Mononuclear cell (primary cell): ENCODE data around the gene DGAT2L6. TPM values are rescaled to one million over a fixed set of nuclear protein-coding genes. Genes with fewer than 3 reads are reported as not detected.
"Not testable (repeated sequence)": the region's sequence is repeated elsewhere in the genome, so short reads cannot be mapped to it uniquely, and the experiment has no call there.

ENCODE experiments used
- H3K27me3 ChIP-seq: 2 replicates; pipeline ENCODE4 v1.6.0; 2011; ENCODE audit warnings: low read length, control low read depth; ENCODE audit not compliant: insufficient read depth
- H3K4me1 ChIP-seq: 2 replicates; pipeline ENCODE4 v1.5.1; 2011; ENCODE audit warnings: mild to moderate bottlenecking, low read length, control low read depth; ENCODE audit not compliant: insufficient read depth
- H3K4me3 ChIP-seq: 2 replicates; pipeline ENCODE4 v1.5.1; 2011; ENCODE audit warnings: mild to moderate bottlenecking, low read length, moderate library complexity
- H3K9me3 ChIP-seq: 2 replicates; pipeline ENCODE4 v1.5.1; 2011; ENCODE audit warnings: low read depth, mild to moderate bottlenecking, control low read depth, low read length
- total RNA-seq: library from RNA; depleted of rRNA; stranded (reverse); fragments of >200 nt; gene quantifications from one replicate; pipeline ENCODE4 v1.2.3, GENCODE V29; 2012

Gene DGAT2L6
- total RNA-seq, 1 donor = not detected

DNA sequence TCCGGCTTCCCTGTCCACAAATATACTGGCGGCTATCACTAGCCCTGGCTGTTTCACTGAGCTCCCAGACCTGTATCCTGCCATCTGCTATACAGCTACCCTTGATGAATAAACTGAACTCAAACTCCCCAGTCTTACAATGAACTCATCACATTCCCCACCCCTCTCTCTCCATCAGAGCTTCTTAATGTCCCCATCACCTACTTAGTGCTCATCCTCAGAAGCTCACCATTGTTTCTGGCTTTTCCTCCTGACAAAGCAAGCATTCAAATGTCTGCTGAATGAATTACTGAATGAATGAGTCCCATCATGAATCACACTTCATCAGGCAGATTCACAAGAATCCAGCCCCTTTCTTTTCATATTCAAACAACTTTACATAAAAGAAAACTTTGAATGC is 5.7 kb upstream of the DGAT2L6 start:
- H3K27me3 ChIP-seq = no peaks in the 10 kb centered on the region
- no peaks in the 10 kb centered on the region for H3K4me1 ChIP-seq
- no peak overlapping the region for H3K4me3 ChIP-seq
- no peaks in the 10 kb centered on the region for H3K9me3 ChIP-seq

DNA sequence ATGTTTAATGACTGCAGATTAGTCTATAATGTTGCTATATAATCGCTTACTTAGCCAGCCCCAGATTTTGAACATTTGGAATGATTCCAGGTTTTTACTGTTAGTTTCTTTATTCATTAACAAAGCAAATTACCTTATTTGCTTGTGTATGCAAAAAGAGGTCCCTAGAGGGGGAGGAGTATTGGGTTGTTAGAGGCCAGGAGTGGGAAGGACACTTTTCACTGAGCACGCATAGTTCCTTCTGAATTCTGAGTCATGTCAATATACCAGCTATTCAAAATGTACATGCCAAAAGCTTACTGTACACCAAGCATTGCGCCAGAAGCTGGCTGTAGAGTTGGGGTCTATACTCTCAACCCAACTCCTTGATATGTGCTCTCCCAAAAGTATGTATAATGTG is 5.1 kb upstream of the DGAT2L6 start:
- Histone ChIP-seq H3K4me1 (no peaks in the 10 kb centered on the region), H3K4me3 (no peak overlapping the region), H3K27me3 (no peaks in the 10 kb centered on the region)

DNA sequence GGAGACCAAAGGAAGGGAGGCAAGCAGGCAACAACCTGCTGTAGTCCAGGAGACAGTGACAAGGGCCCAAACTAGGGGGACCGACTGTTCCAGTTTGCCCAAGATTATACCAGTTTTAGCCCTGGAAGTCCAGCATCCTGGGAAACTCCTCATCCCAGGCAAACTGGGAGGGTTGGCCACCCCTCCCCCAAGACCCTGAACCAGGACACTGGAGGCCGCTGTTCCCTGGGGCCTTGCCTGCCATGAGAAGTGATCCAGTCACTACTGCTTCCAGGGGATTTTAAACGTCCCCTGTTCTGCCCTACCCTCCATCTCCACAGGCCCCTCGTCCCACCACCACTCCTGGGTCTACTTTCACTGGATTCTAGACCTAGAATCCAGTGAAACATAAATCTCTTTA is 4.3 kb upstream of the DGAT2L6 start:
- H3K4me1 ChIP-seq = no peaks in the 10 kb centered on the region
- no peaks in the 10 kb centered on the region for H3K9me3 ChIP-seq
- H3K27me3 ChIP-seq = no peaks in the 10 kb centered on the region
- no peak overlapping the region for H3K4me3 ChIP-seq

More for the DNA sequence above, 5.1 kb upstream of the DGAT2L6 start:
- H3K9me3 ChIP-seq = no peaks in the 10 kb centered on the region

DNA sequence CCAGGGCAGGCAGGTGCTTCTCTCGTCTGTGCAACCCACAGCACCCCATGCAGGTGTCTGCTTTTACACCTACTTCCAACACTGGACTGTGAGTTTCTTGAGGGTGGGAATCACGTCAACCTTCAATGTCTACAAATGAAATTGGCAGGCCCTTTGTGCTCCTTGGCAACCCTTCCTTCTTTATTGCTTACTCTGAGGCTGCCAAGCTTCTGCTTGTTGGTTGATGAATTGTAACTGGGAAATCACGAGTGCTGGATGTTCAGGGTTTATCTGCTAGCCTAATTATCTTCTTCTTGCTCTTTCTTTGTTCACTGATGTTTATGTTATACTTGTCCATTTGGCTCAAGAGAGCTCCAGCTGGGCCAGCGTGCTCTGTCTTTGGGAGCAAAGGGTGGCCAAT is 2.5 kb upstream of the DGAT2L6 start:
- Histone ChIP-seq H3K4me3 (no peak overlapping the region), H3K4me1 (no peaks in the 10 kb centered on the region), H3K9me3 (no peaks in the 10 kb centered on the region), H3K27me3 (no peaks in the 10 kb centered on the region)

DNA sequence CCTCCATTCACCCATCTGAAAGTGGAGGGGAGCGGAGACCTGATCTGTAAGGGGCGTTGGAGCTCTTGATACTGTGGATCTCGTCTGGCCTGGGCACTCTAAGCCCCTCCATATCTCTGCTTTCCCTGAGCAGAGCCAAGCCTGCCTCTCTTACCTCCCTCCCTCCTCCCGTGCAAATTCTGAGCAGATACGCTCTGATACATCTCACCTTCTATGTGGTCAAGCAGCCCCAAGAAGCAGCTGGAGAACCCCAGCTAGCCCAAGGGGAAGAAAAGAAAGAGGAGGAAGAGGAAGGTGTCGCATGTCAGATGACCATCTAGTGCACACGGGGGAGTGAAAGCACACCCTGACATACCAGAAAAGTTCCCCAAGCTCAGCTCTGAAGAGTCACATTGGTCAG is 1.9 kb upstream of the DGAT2L6 start:
- no peak overlapping the region for H3K4me3 ChIP-seq
- no peaks in the 10 kb centered on the region for H3K9me3 ChIP-seq
- H3K4me1 ChIP-seq = no peaks in the 10 kb centered on the region
- no peaks in the 10 kb centered on the region for H3K27me3 ChIP-seq

DNA sequence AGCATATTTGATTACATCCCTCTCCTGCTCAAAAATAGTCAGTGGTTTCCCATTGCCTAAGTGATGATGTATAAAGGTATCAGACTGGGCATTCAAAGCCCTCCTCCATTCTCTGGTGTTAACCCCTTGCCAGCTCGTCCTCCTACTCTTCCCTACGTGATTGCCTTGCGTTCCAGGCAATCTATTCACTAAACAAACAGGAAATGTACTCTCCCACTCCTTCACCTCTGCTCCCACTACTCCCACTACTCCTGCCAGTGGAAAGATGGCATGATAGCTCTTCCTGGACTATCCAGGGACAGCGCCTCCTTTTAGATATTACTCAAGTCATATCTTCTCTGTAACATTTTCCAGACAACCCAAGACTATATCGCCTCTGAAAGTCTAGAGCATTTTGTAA is 5.8 kb downstream of the DGAT2L6 start:
- Histone ChIP-seq H3K4me1 (no peaks in the 10 kb centered on the region), H3K27me3 (no peaks in the 10 kb centered on the region), H3K4me3 (no peak overlapping the region), H3K9me3 (no peaks in the 10 kb centered on the region)

DNA sequence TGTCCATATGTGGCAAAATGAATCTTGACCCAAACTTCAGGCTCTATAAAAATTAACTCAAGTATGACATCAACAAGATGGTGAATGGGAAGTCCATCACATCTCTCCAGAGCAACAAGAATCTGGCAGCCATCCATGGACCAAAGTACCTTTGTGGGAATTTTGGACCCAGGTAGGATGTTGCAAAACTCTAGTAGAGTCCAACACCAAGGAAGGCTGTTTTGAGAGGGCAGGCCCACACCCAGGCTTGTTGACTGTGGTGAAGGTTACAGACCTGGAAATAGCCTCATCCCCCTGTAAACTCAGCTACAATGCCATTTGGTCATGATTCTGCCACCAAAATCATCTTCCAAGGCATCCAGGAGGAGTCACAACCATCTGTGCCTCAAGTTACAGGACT is 12.9 kb downstream of the DGAT2L6 start:
- Histone ChIP-seq H3K9me3 (no peaks in the 10 kb centered on the region), H3K27me3 (no peaks in the 10 kb centered on the region), H3K4me1 (no peaks in the 10 kb centered on the region), H3K4me3 (no peak overlapping the region)

DNA sequence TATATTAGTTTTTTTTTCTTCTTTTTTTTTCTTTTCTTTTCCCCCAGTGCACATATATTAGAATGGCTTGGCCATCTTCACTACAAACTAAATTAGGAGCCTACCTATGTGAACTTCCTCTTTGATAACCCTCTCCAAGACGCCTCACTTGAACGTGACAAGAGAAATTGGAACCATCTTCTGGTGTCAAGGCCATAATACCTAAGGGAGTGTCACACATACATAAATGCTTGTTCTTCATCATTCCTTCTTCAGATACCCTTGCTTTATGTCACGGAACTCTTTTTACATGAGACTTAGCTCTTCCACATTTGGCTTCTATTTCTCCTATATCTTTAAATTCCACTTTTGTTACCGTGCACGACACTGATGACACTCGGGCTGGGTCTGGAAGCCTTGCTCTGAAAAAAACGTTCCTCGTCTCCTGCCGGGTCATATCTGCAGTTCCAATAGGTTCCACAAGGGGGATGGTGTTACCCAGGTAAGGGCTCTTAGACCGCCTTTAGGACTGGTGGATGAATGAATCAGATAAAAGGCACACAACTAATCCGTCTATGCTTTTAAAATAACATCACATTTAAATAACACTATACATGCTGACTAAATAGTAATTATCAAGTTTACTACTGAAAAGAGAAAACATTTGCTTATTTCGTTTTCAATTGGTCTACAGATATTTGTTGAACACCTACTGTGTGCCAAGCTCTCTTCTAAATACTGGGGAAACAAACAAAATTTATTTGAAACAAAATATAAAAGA is 19.9 kb downstream of the DGAT2L6 start:
- no peaks in the 10 kb centered on the region for H3K9me3 ChIP-seq
- H3K4me3 ChIP-seq = no peak overlapping the region
- no peaks in the 10 kb centered on the region for H3K27me3 ChIP-seq
- no peaks in the 10 kb centered on the region for H3K4me1 ChIP-seq

DNA sequence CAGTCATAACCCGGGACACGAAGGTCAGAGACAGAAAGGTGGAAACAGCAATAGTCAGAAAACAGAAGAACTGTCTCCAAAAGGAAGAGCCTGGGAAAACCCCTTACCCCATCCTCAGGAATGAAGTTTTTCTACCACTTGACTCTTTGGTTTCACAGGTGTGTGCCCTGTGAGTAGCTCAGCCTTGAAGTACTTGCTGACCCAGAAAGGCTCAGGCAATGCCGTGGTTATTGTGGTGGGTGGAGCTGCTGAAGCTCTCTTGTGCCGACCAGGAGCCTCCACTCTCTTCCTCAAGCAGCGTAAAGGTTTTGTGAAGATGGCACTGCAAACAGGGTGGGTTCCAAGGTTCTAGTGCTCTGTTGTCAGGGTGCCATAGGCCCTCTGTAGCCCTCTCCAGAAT is 24.4 kb downstream of the DGAT2L6 start:
- no peaks in the 10 kb centered on the region for H3K4me1 ChIP-seq
- H3K4me3 ChIP-seq = no peak overlapping the region
- no peaks in the 10 kb centered on the region for H3K27me3 ChIP-seq
- H3K9me3 ChIP-seq = no peaks in the 10 kb centered on the region

DNA sequence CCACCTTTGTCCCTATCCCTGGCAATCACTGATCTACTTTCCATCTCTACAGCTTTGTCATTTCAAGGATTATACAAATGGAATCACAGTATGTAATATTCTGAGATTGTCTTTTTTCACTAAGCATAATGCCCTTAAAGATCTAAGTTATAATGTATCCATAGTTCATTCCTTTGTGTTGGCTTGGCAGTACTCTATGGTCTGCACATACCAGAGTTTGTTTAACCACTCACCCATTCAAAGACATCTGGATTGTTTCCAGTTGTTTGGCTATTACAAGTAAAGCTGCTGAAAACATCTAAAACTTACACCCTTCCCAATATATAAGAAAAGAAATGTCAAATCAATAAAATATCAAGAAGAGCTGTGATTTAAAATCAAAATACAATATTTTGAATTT is 31.2 kb downstream of the DGAT2L6 start:
- Histone ChIP-seq H3K9me3 (no peaks in the 10 kb centered on the region), H3K27me3 (no peaks in the 10 kb centered on the region), H3K4me1 (no peaks in the 10 kb centered on the region), H3K4me3 (no peak overlapping the region)

DNA sequence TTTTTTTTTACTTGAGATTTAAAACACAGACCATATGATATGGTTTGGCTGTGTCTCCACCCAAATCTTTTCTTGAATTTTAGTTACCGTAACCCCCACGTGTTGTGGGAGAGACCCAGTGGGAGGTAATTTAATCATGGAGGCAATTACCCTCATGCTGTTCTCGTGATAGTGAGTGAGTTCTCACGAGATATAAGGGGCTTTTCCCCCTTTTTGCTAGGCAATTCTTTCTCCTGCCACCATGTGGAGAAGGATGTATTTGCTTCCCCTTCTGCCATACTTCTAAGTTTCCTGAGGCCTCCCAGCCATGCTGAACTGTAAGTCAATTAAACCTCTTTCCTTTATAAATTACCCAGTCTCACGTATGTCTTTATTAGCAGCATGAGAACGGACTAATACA is 32.3 kb downstream of the DGAT2L6 start:
- H3K4me1 ChIP-seq, H3K4me3 ChIP-seq, H3K9me3 ChIP-seq, H3K27me3 ChIP-seq: not testable (repeated sequence)

DNA sequence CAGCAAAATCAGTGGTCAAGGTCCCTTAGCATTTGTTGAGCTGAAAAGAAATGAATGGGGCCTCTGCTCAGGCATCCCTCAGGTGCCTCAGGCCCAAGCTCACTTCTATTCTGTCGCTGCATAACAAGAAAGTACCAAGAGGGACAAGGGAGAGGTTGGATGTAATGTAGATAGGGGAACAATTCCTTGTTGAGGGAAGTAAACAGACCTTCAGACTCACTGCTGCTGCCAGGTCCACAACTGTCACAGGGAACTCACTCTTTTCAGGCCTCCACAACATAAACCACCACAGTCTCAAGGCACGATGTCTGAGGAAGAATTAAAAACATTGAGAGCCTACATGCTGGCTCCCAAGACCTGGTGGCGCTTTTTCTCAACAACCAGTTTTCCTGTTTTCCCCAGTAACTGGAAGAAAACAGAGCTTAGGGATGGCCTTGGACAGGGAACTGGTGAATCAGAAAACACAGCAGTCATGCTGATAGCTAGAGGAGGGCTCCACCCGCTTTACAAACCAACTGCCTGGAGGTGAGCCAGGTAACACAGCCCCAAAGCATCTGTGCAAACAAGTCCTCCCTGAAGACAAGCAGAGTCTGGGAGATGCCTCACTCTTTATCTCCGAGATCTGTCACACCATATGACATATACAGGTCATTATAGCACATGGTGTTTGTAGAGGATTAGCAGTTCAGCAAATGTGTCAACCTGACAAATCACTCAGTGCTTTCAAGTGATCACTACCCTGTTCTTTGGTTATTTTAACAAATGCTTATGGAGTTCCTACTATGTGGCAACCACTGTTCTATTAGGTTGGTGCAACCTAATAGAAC is 42.9 kb downstream of the DGAT2L6 start:
- H3K9me3 ChIP-seq = no peaks in the 10 kb centered on the region
- H3K4me1 ChIP-seq = no peaks in the 10 kb centered on the region
- H3K4me3 ChIP-seq = no peak overlapping the region
- no peaks in the 10 kb centered on the region for H3K27me3 ChIP-seq

DNA sequence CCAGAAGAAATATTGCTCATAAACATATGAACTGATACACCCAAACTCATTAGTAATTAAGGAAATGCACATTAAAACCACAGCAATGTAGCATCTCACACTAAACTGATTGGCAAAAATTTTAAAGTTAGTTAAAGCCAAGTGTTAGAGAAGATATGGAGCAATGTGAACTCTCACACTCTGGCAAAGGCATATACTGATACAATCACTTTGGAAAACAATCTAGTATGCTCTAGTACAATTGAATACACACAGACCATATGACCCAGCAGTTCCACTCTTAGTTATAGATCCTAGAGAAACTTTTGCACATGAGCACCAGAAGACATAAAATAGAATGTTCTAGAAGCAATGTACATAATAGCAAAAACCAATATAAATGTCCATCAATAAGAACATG is 48.8 kb downstream of the DGAT2L6 start:
- Histone ChIP-seq H3K9me3 (no peaks in the 10 kb centered on the region), H3K4me1 (no peaks in the 10 kb centered on the region), H3K27me3 (no peaks in the 10 kb centered on the region), H3K4me3 (no peak overlapping the region)

DNA sequence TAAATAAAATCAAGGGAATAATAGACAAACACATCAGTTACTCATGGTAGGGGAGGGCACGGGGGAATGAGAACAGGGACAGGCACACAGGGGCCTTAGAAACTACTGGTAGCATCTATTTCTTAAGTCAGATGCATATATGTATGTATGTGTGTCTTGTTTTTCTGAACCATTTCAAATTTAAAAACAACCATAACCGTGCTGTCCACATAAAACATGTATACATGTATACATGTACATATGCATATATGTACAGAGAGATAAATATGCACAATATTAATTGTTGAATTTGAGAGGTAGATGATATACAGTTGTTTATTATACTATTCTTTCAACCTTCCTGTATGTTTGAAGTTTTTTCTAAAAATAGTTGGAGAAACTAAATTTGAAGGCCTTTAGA is 49.4 kb downstream of the DGAT2L6 start:
- Histone ChIP-seq H3K4me3 (no peak overlapping the region), H3K4me1 (no peaks in the 10 kb centered on the region), H3K9me3 (no peaks in the 10 kb centered on the region), H3K27me3 (no peaks in the 10 kb centered on the region)

DNA sequence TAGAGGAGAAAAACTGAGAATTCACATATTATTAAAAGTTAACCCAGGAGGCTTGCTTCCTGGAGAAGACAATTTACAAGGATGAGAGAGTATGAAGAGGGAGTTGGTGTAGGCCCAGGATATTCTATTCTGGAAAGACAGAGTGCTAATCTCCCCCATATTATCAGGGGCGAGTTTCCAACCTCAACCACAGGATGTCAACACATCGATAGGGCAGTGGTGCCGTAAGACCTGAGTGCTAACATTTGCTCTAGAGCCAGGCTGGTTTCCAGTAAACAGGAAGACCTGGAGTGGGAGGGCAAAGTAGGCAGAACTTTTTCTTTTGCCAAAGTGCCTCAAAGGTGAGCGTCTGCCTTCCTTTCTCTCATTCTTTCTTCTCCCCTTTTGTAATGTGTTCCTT is 54.4 kb downstream of the DGAT2L6 start:
- no peaks in the 10 kb centered on the region for H3K27me3 ChIP-seq
- no peaks in the 10 kb centered on the region for H3K9me3 ChIP-seq
- H3K4me3 ChIP-seq = no peak overlapping the region
- no peaks in the 10 kb centered on the region for H3K4me1 ChIP-seq

DNA sequence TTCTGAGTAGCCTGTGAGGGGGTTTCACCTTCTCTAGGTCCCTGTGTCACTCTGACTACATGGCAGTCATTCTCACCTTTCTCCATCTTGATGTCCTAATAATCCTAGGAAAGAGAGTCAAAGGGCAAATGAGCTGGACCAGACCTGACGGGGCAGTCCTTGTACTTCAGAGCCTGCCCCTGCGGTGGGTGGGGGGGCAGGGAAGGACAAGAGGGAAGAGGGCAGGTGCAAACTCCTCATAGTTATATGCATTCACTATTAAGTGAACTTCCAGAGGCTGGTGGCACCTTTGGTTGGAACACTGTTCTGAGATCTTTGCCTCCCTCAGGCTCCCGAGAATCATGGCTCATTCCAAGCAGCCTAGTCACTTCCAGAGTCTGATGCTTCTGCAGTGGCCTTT is 57.1 kb downstream of the DGAT2L6 start, which contains the start of gene AWAT1:
Gene AWAT1 (plus strand): TSS at position 301 of the 400 bp plus-strand sequence. CDS start 41 bp downstream, at position 342.
- Histone ChIP-seq H3K4me3 (no peak within 1 kb of the TSS), H3K27me3 (no peaks in the 10 kb centered on the region), H3K9me3 (no peaks in the 10 kb centered on the region), H3K4me1 (no peaks in the 10 kb centered on the region)
